Stomach (tissue), 9 donors: ENCODE results near the gene RNF220. TPM values are rescaled to one million over a fixed set of nuclear protein-coding genes. Genes with fewer than 3 reads are reported as not detected.

Source experiments
- DNase-seq, 2 donors: peaks; one replicate each; pipeline versions ENCODE4 v3.0.0 to v3.0.0-alpha.2; 2013 to 2019
- H3K27ac ChIP-seq, 5 donors: fragments of 200-600 bp in 4 of 5; sonication (generic) in 4 of 5; one replicate each; pipeline ENCODE4 v1.5.1; 2013 to 2019; ENCODE audit warnings: mild to moderate bottlenecking in 1 of 5, moderate library complexity in 1 of 5
- H3K27me3 ChIP-seq, 3 donors: fragments of 200-600 bp; sonication (generic); one replicate each; pipeline ENCODE4 v1.5.1; 2017 to 2019; ENCODE audit warnings: mixed run types in 1 of 3
- H3K36me3 ChIP-seq, 4 donors: fragments of 200-600 bp; sonication (generic); 1 replicate in 3 of 4; 2 replicates in 1 of 4; pipeline ENCODE4 v1.5.1; 2016 to 2019
- H3K4me1 ChIP-seq, 4 donors: fragments of 200-600 bp; sonication (generic); one replicate each; pipeline ENCODE4 v1.5.1; 2016 to 2019
- H3K4me3 ChIP-seq, 4 donors: fragments of 200-600 bp; sonication (generic) in 3 of 4; one replicate each; pipeline ENCODE4 v1.5.1; 2016 to 2019; ENCODE audit warnings: mild to moderate bottlenecking in 1 of 4
- H3K9me3 ChIP-seq, 4 donors: fragments of 200-600 bp; sonication (generic); one replicate each; pipeline ENCODE4 v1.5.1; 2016 to 2019
- CTCF ChIP-seq, 7 experiments: fragments of 450-650 bp in 4 of 7; fragments of 200-600 bp in 3 of 7; sonication (generic) in 3 of 7; IDR thresholded peaks; one replicate each; pipeline ENCODE4 v1.5.1; 2016 to 2019; ENCODE audit warnings: antibody characterized with exemption in 7 of 7, control low read depth in 2 of 7, mild to moderate bottlenecking in 1 of 7
- EP300 ChIP-seq: sonication (generic); formaldehyde crosslinking; IDR thresholded peaks from one replicate; pipeline ENCODE4 v1.6.1; 2017; ENCODE audit warnings: antibody characterized with exemption
- POLR2A ChIP-seq, 4 donors: fragments of 450-650 bp; IDR thresholded peaks; one replicate each; pipeline ENCODE4 v1.6.1; 2016; ENCODE audit warnings: antibody characterized with exemption in 4 of 4, control low read depth in 2 of 4, mild to moderate bottlenecking in 1 of 4, moderate library complexity in 1 of 4
- POLR2AphosphoS5 ChIP-seq, 3 donors: sonication (generic); formaldehyde crosslinking; IDR thresholded peaks; one replicate each; pipeline ENCODE4 v1.6.1; 2016; ENCODE audit warnings: antibody characterized with exemption in 3 of 3
- WGBS, 5 donors: extraction: QIAGEN DNeasy Blood & Tissue Kit in 3 of 5; methylation state at CpG; one replicate each; pipeline versions ENCODE4 v1.1.5 to v1.1.7; 2013 to 2018; 5-methylcytosine and 5-hydroxymethylcytosine counted together
- intact Hi-C: fragments of 100-400 bp; cut with DNase I; formaldehyde crosslinking; loops from one replicate; pipeline ENCODE4 v1.15.1; 2023; ENCODE audit warnings: low total_unique reads
- polyA plus RNA-seq, 3 donors: library from polyadenylated mRNA; stranded (reverse); fragments of 200-250 nt; gene quantifications; one replicate each; pipeline ENCODE4 v1.2.3, GENCODE V29; 2013
- total RNA-seq, 5 donors: library from RNA; depleted of rRNA; stranded (reverse); fragments of >200 nt; gene quantifications; one replicate each; pipeline versions ENCODE4 v1.1.0 to v1.2.3, GENCODE V29; 2014 to 2016
- donor health status: healthy with polysubstance abuse.
- donor health status: Bipolar disorder and iron deficiency.
- donor health status: healthy.

RNF220 gene
- total and polyA plus RNA-seq, 8 donors = 21.0 to 207 (median 47.2) TPM

GRCh38 chr1:44640200-44640853, 235.3 kb downstream of the RNF220 start:
- H3K27ac ChIP-seq = no peak overlapping the region

GRCh38 chr1:44641126-44642102, 236.4 kb downstream of the RNF220 start:
- 74 to 83% (median 79%) methylated on average over 11 to 12 of the region's 12 CpGs for WGBS, 5 donors
- no peak for TF ChIP-seq CTCF (IDR thresholded peaks at IDR 0.05)
- TF ChIP-seq POLR2AphosphoS5 (IDR thresholded peaks at IDR 0.05) = no peak
- no peak for TF ChIP-seq POLR2A (IDR thresholded peaks at IDR 0.05)
- Histone ChIP-seq H3K4me3 (no peak overlapping the region), H3K27me3 (no peaks in the 10 kb centered on the region), H3K9me3 (no peaks in the 10 kb centered on the region), H3K36me3 (peaks cover 66 to 100% (median 100%) of the 10 kb centered on the region in 4 donors), H3K4me1 (peaks cover 17 to 72% (median 42%) of the 10 kb centered on the region in 4 donors), H3K27ac (peak overlapping the region in 1 of 5 donors; percentile 81)
- DNase-seq = no peak
- intact Hi-C loops = no loop called here

More at GRCh38 chr1:44640200-44640853, 235.3 kb downstream of the RNF220 start:
- WGBS, 5 donors = 79 to 88% (median 84%) methylated on average over 22 to 24 of the region's 24 CpGs
- Histone ChIP-seq H3K4me3 (no peak overlapping the region), H3K9me3 (no peaks in the 10 kb centered on the region), H3K27me3 (no peaks in the 10 kb centered on the region), H3K4me1 (peaks cover 14 to 74% (median 43%) of the 10 kb centered on the region in 4 donors), H3K36me3 (peaks cover 69 to 100% (median 100%) of the 10 kb centered on the region in 4 donors)
- no peak for DNase-seq
- TF ChIP-seq CTCF (IDR thresholded peaks at IDR 0.05) = no peak
- TF ChIP-seq EP300 = no peak
- no peak for TF ChIP-seq POLR2AphosphoS5 (IDR thresholded peaks at IDR 0.05)
- no peak for TF ChIP-seq POLR2A (IDR thresholded peaks at IDR 0.05)
- intact Hi-C loops = no loop called here

GRCh38 chr1:44642255-44642654, 237.2 kb downstream of the RNF220 start:
- 96 to 100% (median 100%) methylated on average over 2 of the region's 2 CpGs for WGBS, 5 donors
- Histone ChIP-seq H3K27me3 (no peaks in the 10 kb centered on the region), H3K4me3 (no peak overlapping the region), H3K36me3 (peaks cover 57 to 100% (median 99%) of the 10 kb centered on the region in 4 donors), H3K27ac (peak overlapping the region in 2 of 5 donors; percentile 28 to 81), H3K9me3 (no peaks in the 10 kb centered on the region), H3K4me1 (peaks cover 12 to 72% (median 39%) of the 10 kb centered on the region in 4 donors)
- no peak for DNase-seq
- intact Hi-C loops = no loop called here
- TF ChIP-seq POLR2A (IDR thresholded peaks at IDR 0.05) (no peak), CTCF (IDR thresholded peaks at IDR 0.05) (no peak), EP300 (no peak), POLR2AphosphoS5 (IDR thresholded peaks at IDR 0.05) (no peak)

- H3K4me3 ChIP-seq = no peak overlapping the region
- TF ChIP-seq EP300 = no peak
- no peak for TF ChIP-seq POLR2AphosphoS5 (IDR thresholded peaks at IDR 0.05)
- TF ChIP-seq POLR2A (IDR thresholded peaks at IDR 0.05) = no peak
- no peak for TF ChIP-seq CTCF (IDR thresholded peaks at IDR 0.05)
- no peaks in the 10 kb centered on the region for H3K27me3 ChIP-seq
- WGBS, 5 donors = 76 to 91% (median 83%) methylated on average over 3 of the region's 3 CpGs
- intact Hi-C loops = no loop called here
- H3K9me3 ChIP-seq = no peaks in the 10 kb centered on the region
- no peak for DNase-seq
- peaks cover 11 to 71% (median 39%) of the 10 kb centered on the region in 4 donors for H3K4me1 ChIP-seq
- H3K27ac ChIP-seq = peak overlapping the region in 2 of 5 donors; percentile 28 to 81
- H3K36me3 ChIP-seq = peaks cover 53 to 100% (median 99%) of the 10 kb centered on the region in 4 donors
Observed at GRCh38 chr1:44642925-44643324, 237.9 kb downstream of the RNF220 start.
